Body of pancreas (tissue), 4 donors: Measurements from ENCODE around the gene KIAA0930. TPM values are rescaled to one million over a fixed set of nuclear protein-coding genes. Genes with fewer than 3 reads are reported as not detected.

Experiments
- ATAC-seq: fragments of 150-250 bp; one replicate; pipeline ENCODE4 v1.9.1; 2016
- DNase-seq, 4 donors: peaks; one replicate each; pipeline ENCODE4 v3.0.0-alpha.2; 2019
- H3K27ac ChIP-seq, 4 donors: fragments of 200-600 bp; sonication (generic); 1 replicate in 3 of 4; 2 replicates in 1 of 4; pipeline versions ENCODE4 v1.5.1 to v1.6.1; 2016 to 2019; ENCODE audit warnings: mild to moderate bottlenecking in 1 of 4, mixed read lengths in 1 of 4, moderate library complexity in 1 of 4
- H3K27me3 ChIP-seq, 2 donors: fragments of 200-600 bp; sonication (generic); one replicate each; pipeline ENCODE4 v1.6.0; 2016; ENCODE audit warnings: mild to moderate bottlenecking in 1 of 2
- H3K36me3 ChIP-seq, 2 donors: fragments of 200-600 bp; sonication (generic); replicated peaks in 1 of 2; 2 replicates each; pipeline ENCODE4 v1.5.1; 2016; ENCODE audit warnings: low read depth in 2 of 2; ENCODE audit not compliant: insufficient read depth in 1 of 2
- H3K4me1 ChIP-seq: fragments of 200-600 bp; sonication (generic); one replicate; pipeline ENCODE4 v1.6.0; 2016
- H3K4me3 ChIP-seq, 2 donors: fragments of 200-600 bp; sonication (generic); 1 replicate in 1 of 2; 2 replicates in 1 of 2; pipeline ENCODE4 v1.5.1; 2016 to 2019
- H3K9me3 ChIP-seq, 3 donors: fragments of 200-600 bp; sonication (generic); 1 replicate in 2 of 3; 2 replicates in 1 of 3; pipeline ENCODE4 v1.5.1; 2016
- CTCF ChIP-seq, 7 experiments: fragments of 450-650 bp in 4 of 7; fragments of 200-600 bp in 3 of 7; sonication (generic) in 3 of 7; IDR thresholded peaks; one replicate each; pipeline ENCODE4 v1.5.1; 2016 to 2019; ENCODE audit warnings: antibody characterized with exemption in 7 of 7
- POLR2A ChIP-seq, 3 donors: fragments of 450-650 bp; IDR thresholded peaks; one replicate each; pipeline ENCODE4 v1.6.1; 2016; ENCODE audit warnings: antibody characterized with exemption in 3 of 3, mild to moderate bottlenecking in 2 of 3
- WGBS, 2 donors: methylation state at CpG; one replicate each; pipeline ENCODE4 v1.1.5; 2017; 5-methylcytosine and 5-hydroxymethylcytosine counted together
- intact Hi-C: fragments of 100-400 bp; cut with DNase I; formaldehyde crosslinking; loops from one replicate; pipeline ENCODE4 v1.15.1; 2023
- total RNA-seq, 2 donors: library from RNA; depleted of rRNA; stranded (reverse); fragments of >200 nt; gene quantifications; one replicate each; pipeline ENCODE4 v1.1.0, GENCODE V29; 2016

KIAA0930 gene
- total RNA-seq, 2 donors from 2014 or later: 14.2 to 17.9 TPM

- intact Hi-C loops: no loop called here
- Histone ChIP-seq H3K9me3 (no peaks in the 10 kb centered on the region), H3K36me3 (no peaks in the 10 kb centered on the region), H3K27me3 (no peaks in the 10 kb centered on the region), H3K4me3 (no peak overlapping the region), H3K4me1 (peaks cover 12% of the 10 kb centered on the region), H3K27ac (no peak overlapping the region)
- 80 to 93% methylated on average over 1 to 10 of the region's 10 CpGs for WGBS, 2 donors
- ATAC-seq (no peak), DNase-seq (no peak)
- TF ChIP-seq POLR2A (IDR thresholded peaks at IDR 0.05) (no peak), CTCF (IDR thresholded peaks at IDR 0.05) (no peak)
Measured at GRCh38 chr22:45233386-45233785, 7.3 kb downstream of the KIAA0930 start.

- H3K27me3 ChIP-seq: no peaks in the 10 kb centered on the region
- no peak for ATAC-seq
- no peaks in the 10 kb centered on the region for H3K9me3 ChIP-seq
- no peak overlapping the region for H3K27ac ChIP-seq
- WGBS, 2 donors: 71 to 85% methylated on average over 2 of the region's 2 CpGs
- no peaks in the 10 kb centered on the region for H3K36me3 ChIP-seq
- no peak for DNase-seq
- TF ChIP-seq POLR2A (IDR thresholded peaks at IDR 0.05) (no peak), CTCF (IDR thresholded peaks at IDR 0.05) (no peak)
- H3K4me3 ChIP-seq: no peak overlapping the region
- intact Hi-C loops: no loop called here
- peaks cover 17% of the 10 kb centered on the region for H3K4me1 ChIP-seq
Measured at GRCh38 chr22:45231293-45231692, 9.4 kb downstream of the KIAA0930 start.

GRCh38 chr22:45230026-45230721 lies 10.5 kb downstream of the KIAA0930 start:
- Histone ChIP-seq H3K27me3 (no peaks in the 10 kb centered on the region), H3K9me3 (no peaks in the 10 kb centered on the region), H3K27ac (no peak overlapping the region), H3K4me3 (no peak overlapping the region), H3K36me3 (no peaks in the 10 kb centered on the region), H3K4me1 (peaks cover 9% of the 10 kb centered on the region)
- ATAC-seq (no peak), DNase-seq (no peak)
- intact Hi-C loops: no loop called here
- TF ChIP-seq POLR2A (IDR thresholded peaks at IDR 0.05) (no peak), CTCF (IDR thresholded peaks at IDR 0.05) (no peak)
- 76 to 92% methylated on average over 14 to 16 of the region's 16 CpGs for WGBS, 2 donors

- WGBS, 2 donors: 93 to 96% methylated on average over 6 to 9 of the region's 13 CpGs
- intact Hi-C loops: no loop called here
Measured at GRCh38 chr22:45229181-45229580, 11.5 kb downstream of the KIAA0930 start.

More at GRCh38 chr22:45229181-45229580, 11.5 kb downstream of the KIAA0930 start:
- Histone ChIP-seq H3K9me3 (no peaks in the 10 kb centered on the region), H3K4me1 (peaks cover 9% of the 10 kb centered on the region), H3K4me3 (no peak overlapping the region), H3K27ac (no peak overlapping the region), H3K36me3 (no peaks in the 10 kb centered on the region), H3K27me3 (no peaks in the 10 kb centered on the region)
- TF ChIP-seq CTCF (IDR thresholded peaks at IDR 0.05) (no peak), POLR2A (IDR thresholded peaks at IDR 0.05) (no peak)
- no peak for DNase-seq
- no peak for ATAC-seq
